NCI-H82 treated with DMSO at 0.1 percent for 48 hours (cell line): ENCODE results near the gene PPIL1.
"Not testable (repeated sequence)": the region's sequence is repeated elsewhere in the genome, so short reads cannot be mapped to it uniquely, and the experiment has no call there.

Source experiments
- DNase-seq: peaks from one replicate; lab custom pipeline; 2025; ENCODE audit not compliant: unreplicated experiment; lab: John Stamatoyannopoulos, UW

PPIL1 gene

GRCh38 chr6:36874443-36875249 is at the start of gene PPIL1:
TSS of gene PPIL1 (minus strand) at chr6:36874803. CDS start at chr6:36874772, 31 bp downstream.
- DNase-seq: peak; percentile 86

DNA sequence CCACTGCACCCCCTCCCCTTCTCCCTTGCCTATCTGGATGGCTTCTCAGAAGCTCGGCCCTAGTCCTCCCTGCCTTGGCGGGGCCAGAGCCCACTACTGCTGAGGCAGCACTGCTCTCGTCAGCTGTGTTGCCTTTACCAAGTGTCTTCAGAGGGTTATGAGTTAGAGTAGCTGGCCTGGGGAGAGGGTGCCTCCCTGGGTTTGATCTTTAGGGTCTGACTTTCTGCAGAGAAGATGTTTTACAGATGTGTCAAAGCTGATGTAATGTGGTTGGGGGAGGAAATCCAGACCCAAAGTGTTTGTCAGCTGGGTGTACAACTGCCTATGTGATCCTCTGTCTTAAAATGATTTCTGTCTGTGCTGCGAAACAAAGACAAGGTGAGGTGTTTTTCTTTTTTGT is 49.5 kb upstream of the PPIL1 start:
- no peak for DNase-seq

DNA sequence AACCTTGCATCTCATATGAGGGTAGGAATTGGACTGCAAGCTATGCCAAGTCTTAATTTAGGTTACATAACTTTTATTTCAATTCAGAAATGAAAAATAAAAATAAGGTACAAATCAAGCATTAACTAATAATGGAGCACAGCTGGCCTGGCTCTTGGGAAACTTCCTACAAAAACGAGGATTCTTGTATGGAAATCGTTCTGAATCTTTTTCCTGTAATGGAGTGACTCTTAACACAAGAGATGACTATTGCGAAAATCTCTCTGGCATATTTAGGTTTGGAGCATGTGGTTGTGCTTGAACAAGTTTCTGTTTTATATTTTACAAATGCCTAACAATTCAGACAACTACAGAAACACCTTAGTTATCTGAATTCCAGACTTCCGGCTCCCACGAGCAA is 45.9 kb upstream of the PPIL1 start:
- no peak for DNase-seq

DNA sequence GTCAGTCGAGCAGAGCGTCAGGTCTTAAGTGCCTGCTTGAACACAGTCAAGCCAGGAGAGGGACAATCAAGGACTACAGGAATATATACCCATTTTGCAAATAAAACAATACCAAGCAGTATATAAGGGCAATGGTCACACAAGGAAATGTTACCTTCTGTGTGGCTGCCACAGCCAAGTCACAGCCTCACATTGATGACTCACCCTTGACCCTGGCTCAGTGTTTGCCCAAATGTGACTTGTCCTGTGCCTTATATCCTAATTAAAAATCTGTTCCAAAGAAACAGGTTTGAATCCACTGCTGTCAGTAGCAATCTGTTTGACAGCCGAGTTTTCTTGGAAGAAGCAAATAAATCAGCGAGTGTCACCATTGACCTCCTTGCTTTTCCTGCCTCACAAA is 45.4 kb upstream of the PPIL1 start:
- DNase-seq: no peak

- DNase-seq: no peak
Measured at GRCh38 chr6:36917541-36918193, 43.1 kb upstream of the PPIL1 start.

DNA sequence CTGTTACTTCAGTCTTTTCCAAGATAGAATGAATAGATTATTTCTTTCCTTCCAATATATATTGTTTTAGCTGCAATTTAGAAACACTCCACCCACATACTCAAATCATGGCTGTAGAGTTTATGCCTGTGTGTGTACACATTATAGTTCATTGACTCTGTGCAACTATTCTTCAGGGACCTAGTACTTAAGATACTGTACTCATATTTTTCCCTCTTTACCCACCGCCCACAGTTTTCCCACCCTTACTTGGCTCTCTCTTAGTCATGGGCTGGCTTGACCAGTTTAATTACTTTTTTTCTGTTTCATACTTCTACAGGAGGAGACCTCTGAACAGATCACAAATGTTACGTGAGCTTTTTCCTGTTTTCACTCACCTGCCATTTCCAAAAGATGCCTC is 41.5 kb upstream of the PPIL1 start:
- DNase-seq: no peak

GRCh38 chr6:36915599-36915998 is 41.0 kb upstream of the PPIL1 start:
- no peak for DNase-seq

DNA sequence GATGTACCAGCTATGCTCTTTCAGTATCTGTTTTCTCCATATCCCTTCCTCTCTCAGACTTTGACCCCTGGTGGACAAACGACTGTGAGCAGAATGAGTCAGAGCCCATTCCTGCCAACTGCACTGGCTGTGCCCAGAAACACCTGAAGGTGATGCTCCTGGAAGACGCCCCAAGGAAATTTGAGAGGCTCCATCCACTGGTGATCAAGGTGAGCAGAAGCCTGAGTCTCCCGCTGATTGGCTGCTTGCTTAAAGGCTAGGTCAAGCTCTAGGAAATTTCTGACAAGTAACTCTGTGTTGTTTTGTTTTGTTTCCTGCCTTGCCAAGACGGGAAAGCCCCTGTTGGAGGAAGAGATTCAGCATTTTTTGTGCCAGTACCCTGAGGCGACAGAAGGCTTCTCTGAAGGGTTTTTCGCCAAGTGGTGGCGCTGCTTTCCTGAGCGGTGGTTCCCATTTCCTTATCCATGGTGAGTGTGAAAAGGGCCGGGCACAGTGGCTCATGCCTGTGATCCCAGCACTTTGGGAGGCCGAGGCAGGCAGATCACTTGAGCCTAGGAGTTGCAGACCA is 39.7 kb upstream of the PPIL1 start:
- DNase-seq: no peak

- no peak for DNase-seq
Measured at GRCh38 chr6:36913082-36913481, 38.5 kb upstream of the PPIL1 start.

GRCh38 chr6:36912586-36912985 is 38.0 kb upstream of the PPIL1 start:
- no peak for DNase-seq

- DNase-seq: no peak
Measured at GRCh38 chr6:36912030-36912454, 37.4 kb upstream of the PPIL1 start.

- DNase-seq: no peak
Measured at GRCh38 chr6:36908747-36909146, 34.1 kb upstream of the PPIL1 start.

- DNase-seq: no peak
Measured at GRCh38 chr6:36907781-36908180, 33.2 kb upstream of the PPIL1 start.

- DNase-seq: no peak
Measured at GRCh38 chr6:36906539-36907325, 32.1 kb upstream of the PPIL1 start.

GRCh38 chr6:36904851-36905393 is 30.3 kb upstream of the PPIL1 start:
- DNase-seq: no peak

- DNase-seq: no peak
Measured at GRCh38 chr6:36904114-36904513, 29.5 kb upstream of the PPIL1 start.

DNA sequence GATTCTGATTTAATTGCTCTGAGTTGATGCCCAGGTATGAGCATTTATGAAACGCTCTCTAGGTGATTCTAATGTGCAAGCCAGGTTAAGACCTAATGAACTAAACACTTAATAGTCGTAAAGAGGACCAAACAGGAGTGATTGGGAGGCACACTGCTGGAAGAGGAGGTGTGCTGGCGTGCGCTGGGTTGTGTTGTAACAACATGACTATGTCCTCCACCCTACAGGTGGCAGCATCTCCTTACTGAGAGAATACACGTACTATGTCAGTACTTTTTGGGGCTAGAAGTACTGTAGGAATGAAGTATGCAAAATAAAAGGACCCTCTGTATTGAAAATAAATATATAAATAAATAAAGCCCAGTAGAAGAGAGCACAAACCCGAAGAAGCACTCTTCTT is 23.0 kb upstream of the PPIL1 start:
- DNase-seq: no peak

DNA sequence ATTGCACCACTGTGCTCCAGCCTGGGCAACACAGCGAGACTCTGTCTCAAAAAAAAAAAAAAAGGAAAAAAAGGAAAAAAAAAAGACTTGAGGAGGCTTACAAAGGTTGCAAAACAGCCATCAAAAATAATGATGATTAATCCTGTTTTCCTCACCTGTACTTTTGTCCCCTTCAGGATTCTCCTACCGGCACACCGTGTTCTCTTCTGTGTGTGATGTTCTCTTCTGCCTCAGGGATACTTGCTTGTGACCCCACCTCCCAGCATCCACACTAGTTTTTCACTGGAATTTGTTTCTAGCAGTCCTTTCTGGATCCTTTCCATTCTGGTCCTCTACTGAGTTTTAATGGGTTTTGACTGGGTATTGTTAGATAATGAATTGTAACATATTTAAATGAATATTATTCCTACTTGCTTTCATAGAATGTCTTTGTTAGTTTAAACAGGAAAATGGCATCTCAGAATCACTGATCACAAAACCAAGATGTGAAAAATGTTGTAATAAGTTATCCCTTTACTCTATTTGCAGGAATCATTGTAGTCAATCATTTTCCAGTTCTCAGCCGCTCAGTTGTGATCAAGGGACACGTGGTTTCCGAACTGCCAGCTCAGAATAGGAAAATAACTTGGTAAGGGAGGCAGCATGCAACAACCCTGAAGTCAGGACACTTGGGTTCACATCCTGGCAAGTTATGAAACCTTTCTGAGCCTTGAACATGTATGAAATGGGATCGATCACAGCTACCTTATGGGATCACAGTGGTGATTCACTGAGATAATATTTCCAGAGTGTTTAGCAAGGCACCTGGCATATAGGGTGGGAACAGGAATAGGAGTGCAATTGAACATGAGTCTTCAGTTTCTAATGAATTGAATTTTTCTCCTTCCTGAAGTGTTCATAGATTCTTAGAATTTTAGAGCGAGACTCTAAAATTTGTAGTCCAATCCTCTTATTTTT is 19.7 kb upstream of the PPIL1 start:
- DNase-seq: no peak

GRCh38 chr6:36891153-36891552 is 16.6 kb upstream of the PPIL1 start:
- DNase-seq: not testable (repeated sequence)

DNA sequence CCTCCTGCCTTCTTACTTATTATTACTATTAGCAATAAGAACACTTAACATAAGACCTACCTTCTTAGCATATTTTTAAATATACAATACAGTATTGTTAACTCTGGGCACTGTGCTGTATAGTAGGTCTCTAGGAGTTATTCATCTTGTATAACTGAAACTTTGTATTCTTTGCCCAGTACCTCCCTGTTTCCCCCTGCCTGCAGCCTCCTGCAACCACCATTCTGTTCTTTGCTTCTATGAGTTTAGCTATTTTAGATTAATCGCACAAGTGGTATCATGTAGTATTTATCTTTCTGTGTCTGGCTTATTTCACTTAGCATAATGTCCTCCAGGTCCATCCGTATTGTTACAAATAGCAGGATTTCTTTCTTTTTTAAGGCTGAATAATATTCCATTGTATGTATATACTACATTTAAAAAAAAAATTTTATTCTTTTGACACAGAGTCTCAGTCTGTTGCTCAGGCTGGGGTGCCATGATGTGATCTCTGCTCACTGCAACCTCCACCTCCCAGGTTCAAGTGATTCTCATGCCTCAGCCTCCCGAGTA is 15.6 kb upstream of the PPIL1 start:
- no peak for DNase-seq
